ENCODE measurements around the gene PYHIN1.

GRCh38 chr1:158943059-158943458, 11.7 kb downstream of the PYHIN1 start:
- TF ChIP-seq CTCF (conservative IDR thresholded peaks at IDR 0.05; ENCODE audit: low read depth, low read length) (no peak), POLR2A (IDR thresholded peaks at IDR 0.05; ENCODE audit: low read depth, low read length) (no peak), RFX5 (IDR thresholded peaks at IDR 0.05; ENCODE audit: low read depth, low read length) (no peak), MXI1 (IDR thresholded peaks at IDR 0.05; ENCODE audit: borderline replicate concordance, low read depth, low read length) (no peak), CHD1 (IDR thresholded peaks at IDR 0.05; ENCODE audit: low read depth, low read length) (no peak), USF2 (IDR thresholded peaks at IDR 0.05; ENCODE audit: low read depth, low read length) (no peak), BHLHE40 (IDR thresholded peaks at IDR 0.05; ENCODE audit: low read depth, low read length) (no peak), SMC3 (IDR thresholded peaks at IDR 0.05; ENCODE audit: low read depth, low read length) (no peak), ELK1 (IDR thresholded peaks at IDR 0.05; ENCODE audit: borderline replicate concordance, low read depth, low read length) (no peak), MAFK (IDR thresholded peaks at IDR 0.05; ENCODE audit: low read depth, low read length) (no peak), RCOR1 (IDR thresholded peaks at IDR 0.05; ENCODE audit: insufficient replicate concordance, low read length) (no peak)
